ENCODE data around the gene KRTDAP.

DNA sequence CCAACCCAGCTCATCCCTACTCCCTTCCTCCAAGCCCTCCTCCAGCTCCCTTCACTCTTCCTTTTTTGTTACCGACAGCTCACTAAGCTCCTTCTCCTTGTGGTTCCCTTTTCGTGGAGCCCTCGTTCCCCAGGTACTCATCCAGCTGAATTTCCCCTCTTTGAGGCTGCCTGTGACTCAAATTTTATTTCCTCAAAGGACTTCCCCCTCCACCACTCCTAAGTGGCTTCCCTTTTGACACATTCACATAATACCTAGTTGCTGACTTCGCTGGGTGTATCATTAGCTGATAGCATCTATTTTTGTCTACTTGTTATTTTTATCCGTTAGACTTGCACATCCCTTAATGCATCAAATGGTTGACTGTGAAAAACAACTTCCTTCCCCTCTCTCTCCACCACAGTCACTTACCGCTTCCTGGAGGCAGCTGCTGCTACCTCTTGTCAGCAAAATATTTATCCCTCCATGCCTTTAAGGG, 27.7 kb downstream of the KRTDAP start:
- TF ChIP-seq EGR1 (IDR thresholded peaks at IDR 0.05) (no peak), EP300 (IDR thresholded peaks at IDR 0.05; ENCODE audit: borderline replicate concordance) (no peak)
